WERI-Rb-1 (cell line): ENCODE measurements around the gene NAV2.

Experiments used
- DNase-seq: peaks from one replicate; pipeline ENCODE4 v3.0.0-alpha.2; 2020
- H3K27ac ChIP-seq: fragments of 250-450 bp; sonication (Bioruptor Pico); 2 replicates; pipeline ENCODE4 v1.5.1; 2020; ENCODE audit warnings: mild to moderate bottlenecking, moderate library complexity
- H3K27me3 ChIP-seq: fragments of 250-450 bp; sonication (Bioruptor Pico); 2 replicates; pipeline ENCODE4 v1.5.1; 2021; ENCODE audit warnings: mild to moderate bottlenecking, low read depth, moderate library complexity; ENCODE audit not compliant: insufficient read depth, severe bottlenecking
- H3K36me3 ChIP-seq: fragments of 250-450 bp; sonication (Bioruptor Pico); 2 replicates; pipeline ENCODE4 v1.5.1; 2020; ENCODE audit warnings: mild to moderate bottlenecking, moderate library complexity
- H3K4me3 ChIP-seq: 2 replicates; pipeline ENCODE4 v1.5.1; 2011; ENCODE audit warnings: low read depth, mild to moderate bottlenecking, control low read depth, low read length
- H3K9me3 ChIP-seq: fragments of 250-450 bp; sonication (Bioruptor Pico); 2 replicates; pipeline ENCODE4 v1.5.1; 2021; ENCODE audit warnings: mild to moderate bottlenecking, moderate library complexity; ENCODE audit not compliant: severe bottlenecking
- TF ChIP-seq, protein P1 (sequence below): IDR thresholded peaks from 2 replicates; pipeline ENCODE4 v1.5.1; 2011; ENCODE audit warnings: low read depth, mild to moderate bottlenecking, control low read depth, inconsistent platforms, low read length

The NAV2 gene

DNA sequence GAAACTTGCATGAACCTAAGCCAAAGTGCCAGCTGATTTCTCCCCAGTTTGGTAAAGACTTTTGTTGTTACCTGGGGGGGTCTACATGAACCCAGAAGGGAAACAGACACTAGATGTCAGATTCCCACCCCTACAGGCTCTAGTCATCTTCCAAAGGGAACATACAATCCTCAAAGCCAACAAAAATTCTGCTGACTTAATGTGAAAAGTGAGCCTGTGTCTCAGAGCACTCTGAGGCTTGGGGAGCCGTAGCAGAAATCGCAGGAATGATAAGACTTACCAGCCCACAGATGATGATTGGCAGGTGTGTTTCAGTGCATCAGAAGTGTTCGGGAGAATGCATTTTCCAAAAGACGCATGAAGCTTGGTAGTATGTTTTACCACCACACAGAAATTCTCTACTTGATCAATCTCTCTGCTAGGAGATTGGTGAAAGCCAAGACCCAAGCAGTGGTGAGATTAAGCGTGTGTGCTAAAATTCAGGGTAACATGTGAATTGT is 260.5 kb downstream of the NAV2 start:
- peak overlapping the region; percentile 43 for H3K27ac ChIP-seq
- H3K36me3 ChIP-seq, result no peaks in the 10 kb centered on the region
- TF ChIP-seq, protein P1, sequence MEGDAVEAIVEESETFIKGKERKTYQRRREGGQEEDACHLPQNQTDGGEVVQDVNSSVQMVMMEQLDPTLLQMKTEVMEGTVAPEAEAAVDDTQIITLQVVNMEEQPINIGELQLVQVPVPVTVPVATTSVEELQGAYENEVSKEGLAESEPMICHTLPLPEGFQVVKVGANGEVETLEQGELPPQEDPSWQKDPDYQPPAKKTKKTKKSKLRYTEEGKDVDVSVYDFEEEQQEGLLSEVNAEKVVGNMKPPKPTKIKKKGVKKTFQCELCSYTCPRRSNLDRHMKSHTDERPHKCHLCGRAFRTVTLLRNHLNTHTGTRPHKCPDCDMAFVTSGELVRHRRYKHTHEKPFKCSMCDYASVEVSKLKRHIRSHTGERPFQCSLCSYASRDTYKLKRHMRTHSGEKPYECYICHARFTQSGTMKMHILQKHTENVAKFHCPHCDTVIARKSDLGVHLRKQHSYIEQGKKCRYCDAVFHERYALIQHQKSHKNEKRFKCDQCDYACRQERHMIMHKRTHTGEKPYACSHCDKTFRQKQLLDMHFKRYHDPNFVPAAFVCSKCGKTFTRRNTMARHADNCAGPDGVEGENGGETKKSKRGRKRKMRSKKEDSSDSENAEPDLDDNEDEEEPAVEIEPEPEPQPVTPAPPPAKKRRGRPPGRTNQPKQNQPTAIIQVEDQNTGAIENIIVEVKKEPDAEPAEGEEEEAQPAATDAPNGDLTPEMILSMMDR, result no peak
- DNase-seq, result no peak
- peaks cover 2% of the 10 kb centered on the region for H3K9me3 ChIP-seq
- no peaks in the 10 kb centered on the region for H3K27me3 ChIP-seq
- no peak overlapping the region for H3K4me3 ChIP-seq

GRCh38 chr11:19974886-19975285 is 262.2 kb downstream of the NAV2 start:
- Histone ChIP-seq H3K9me3 (peaks cover 2% of the 10 kb centered on the region), H3K27ac (peak overlapping the region; percentile 66), H3K36me3 (no peaks in the 10 kb centered on the region), H3K27me3 (no peaks in the 10 kb centered on the region), H3K4me3 (no peak overlapping the region)
- TF ChIP-seq, protein P1, result no peak
- no peak for DNase-seq

- peak overlapping the region; percentile 66 for H3K27ac ChIP-seq
- H3K9me3 ChIP-seq, result peaks cover 2% of the 10 kb centered on the region
- H3K36me3 ChIP-seq, result no peaks in the 10 kb centered on the region
- no peak overlapping the region for H3K4me3 ChIP-seq
- TF ChIP-seq, protein P1, result no peak
- no peaks in the 10 kb centered on the region for H3K27me3 ChIP-seq
- no peak for DNase-seq
Observed at GRCh38 chr11:19975414-19975990, 262.9 kb downstream of the NAV2 start.

DNA sequence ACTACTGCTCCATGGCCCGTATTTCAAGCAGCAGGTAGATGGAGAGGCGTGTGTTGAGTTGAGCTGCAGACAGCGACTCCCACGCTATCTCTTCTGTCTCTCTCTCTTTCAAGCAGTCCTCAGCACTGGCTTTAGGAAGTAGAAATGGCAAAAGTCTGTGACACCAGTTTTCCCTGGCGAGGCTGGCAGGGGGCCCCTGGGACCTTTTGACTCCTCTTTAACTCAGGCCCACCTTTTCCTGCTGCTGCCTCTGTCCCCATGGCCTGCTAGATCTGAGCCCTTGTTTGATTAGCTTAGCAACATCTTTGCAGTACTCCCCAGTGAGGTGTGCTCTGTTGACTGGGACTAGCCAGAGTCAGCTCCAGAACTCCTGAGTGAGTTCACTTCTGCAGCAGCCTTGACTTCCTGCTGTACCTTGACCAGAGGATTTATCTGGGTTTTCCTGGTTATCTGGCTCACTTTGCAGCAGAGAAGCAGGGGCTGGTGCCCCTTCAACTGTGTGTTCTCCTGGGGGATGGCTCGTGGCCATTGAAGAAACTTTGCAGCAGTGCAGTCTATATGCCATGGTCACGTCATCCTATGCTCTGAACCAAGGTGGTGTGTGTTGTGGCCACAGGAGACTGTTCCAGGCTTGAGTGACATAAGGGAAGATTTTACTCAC is 263.8 kb downstream of the NAV2 start:
- TF ChIP-seq, protein P1, result no peak
- Histone ChIP-seq H3K9me3 (no peaks in the 10 kb centered on the region), H3K27ac (0 out of 2 replicates have a peak overlapping the region, but pooled peaks have one; percentile 66), H3K27me3 (no peaks in the 10 kb centered on the region), H3K4me3 (no peak overlapping the region), H3K36me3 (no peaks in the 10 kb centered on the region)
- no peak for DNase-seq

- Histone ChIP-seq H3K9me3 (no peaks in the 10 kb centered on the region), H3K27ac (no peak overlapping the region), H3K36me3 (no peaks in the 10 kb centered on the region), H3K4me3 (no peak overlapping the region), H3K27me3 (no peaks in the 10 kb centered on the region)
- no peak for DNase-seq
- TF ChIP-seq, protein P1, result no peak
Observed at GRCh38 chr11:19977941-19978340, 265.3 kb downstream of the NAV2 start.
